T-cell (primary cell): ENCODE measurements around the gene CACNA1S. TPM values are rescaled to one million over a fixed set of nuclear protein-coding genes. Genes with fewer than 3 reads are reported as not detected.

Experiments used
- ATAC-seq, 4 experiments: fragments of 200-7000 bp in 3 of 4; fragments of 150-1000 bp in 1 of 4; cut with Tn5 transposase; replicated peaks in 1 of 4; 1 replicate in 3 of 4; 2 replicates in 1 of 4; pipeline ENCODE4 v1.10.0; 2021; ENCODE audit warnings: moderate library complexity in 3 of 4, mild to moderate bottlenecking in 2 of 4, moderate number of reproducible peaks in 1 of 4
- CTCF ChIA-PET, 2 donors: fragments of 300-600 bp; sonication (Branson Sonifier 250); formaldehyde crosslinking; loops; one replicate each; lab custom pipeline; 2022; ENCODE audit warnings: antibody characterized with exemption in 2 of 2; lab: Charles Lee
- POLR2A ChIA-PET, 2 donors: fragments of 300-600 bp; sonication (Branson Sonifier 250); formaldehyde crosslinking; loops; one replicate each; lab custom pipeline; 2022; ENCODE audit warnings: antibody characterized with exemption in 2 of 2; lab: Charles Lee
- DNase-seq, 35 experiments: peaks; one replicate each; pipeline versions ENCODE4 v3.0.0 to v3.0.0-alpha.2; 2013 to 2023
- H3K27ac ChIP-seq: one replicate; pipeline ENCODE4 v1.5.1; 2013; ENCODE audit warnings: low read length
- H3K27me3 ChIP-seq, 2 experiments: replicated peaks in 1 of 2; 1 replicate in 1 of 2; 2 replicates in 1 of 2; pipeline versions ENCODE4 v1.6.1 to v1.7.0; 2013; ENCODE audit warnings: low read length in 1 of 2, mixed read lengths in 1 of 2; ENCODE audit not compliant: control insufficient read depth in 2 of 2, insufficient read depth in 2 of 2; ENCODE audit errors: extremely low read depth in 1 of 2
- H3K36me3 ChIP-seq, 2 donors: 1 replicate in 1 of 2; 2 replicates in 1 of 2; pipeline versions ENCODE4 v1.6.1 to v1.7.0; 2013; ENCODE audit warnings: low read length in 1 of 2; ENCODE audit not compliant: control insufficient read depth in 2 of 2, insufficient read depth in 1 of 2; ENCODE audit errors: extremely low read depth in 1 of 2
- H3K4me1 ChIP-seq, 2 experiments: 1 replicate in 1 of 2; 2 replicates in 1 of 2; pipeline versions ENCODE4 v1.6.1 to v1.7.0; 2013; ENCODE audit warnings: low read length in 2 of 2, mixed read lengths in 1 of 2; ENCODE audit not compliant: insufficient read depth in 2 of 2, control insufficient read depth in 1 of 2; ENCODE audit errors: extremely low read depth in 1 of 2
- H3K4me3 ChIP-seq, 2 donors: 1 replicate in 1 of 2; 2 replicates in 1 of 2; pipeline versions ENCODE4 v1.5.1 to v1.7.0; 2013; ENCODE audit warnings: mild to moderate bottlenecking in 2 of 2, low read length in 1 of 2, moderate library complexity in 1 of 2; ENCODE audit not compliant: control insufficient read depth in 1 of 2; ENCODE audit errors: extremely low read depth in 1 of 2
- H3K9me3 ChIP-seq: 2 replicates; pipeline ENCODE4 v1.7.0; 2013
- H3K27ac Mint-ChIP-seq, 2 donors: one replicate each; pipeline ENCODE4 v1.8.0; 2020 to 2021; ENCODE audit warnings: mild to moderate bottlenecking in 2 of 2, mixed read lengths in 2 of 2
- H3K27me3 Mint-ChIP-seq, 2 donors: one replicate each; pipeline ENCODE4 v1.8.0; 2021 to 2022; ENCODE audit warnings: mixed read lengths in 2 of 2
- H3K36me3 Mint-ChIP-seq: one replicate; pipeline ENCODE4 v1.8.0; 2021; ENCODE audit warnings: mixed read lengths
- H3K4me1 Mint-ChIP-seq, 3 donors: one replicate each; pipeline ENCODE4 v1.8.0; 2020 to 2022; ENCODE audit warnings: mixed read lengths in 3 of 3, mild to moderate bottlenecking in 1 of 3
- H3K4me3 Mint-ChIP-seq, 3 donors: one replicate each; pipeline ENCODE4 v1.8.0; 2020 to 2022; ENCODE audit warnings: mild to moderate bottlenecking in 3 of 3, mixed read lengths in 3 of 3, moderate library complexity in 3 of 3
- H3K9me3 Mint-ChIP-seq, 3 donors: one replicate each; pipeline ENCODE4 v1.8.0; 2020 to 2022; ENCODE audit warnings: mixed read lengths in 3 of 3
- WGBS: methylation state at CpG from one replicate; pipeline ENCODE4 v1.1.5; 2013; ENCODE audit warnings: missing lambda C conversion rate; ENCODE audit not compliant: insufficient coverage; 5-methylcytosine and 5-hydroxymethylcytosine counted together
- total RNA-seq, 35 experiments: library from RNA in 6 of 35; stranded (reverse) in 6 of 35; fragments of 120-200 nt in 1 of 35; gene quantifications; one replicate each; pipeline versions ENCODE4 v1.2.1 to v1.2.4 and lab custom pipeline; 2013 to 2026

The CACNA1S gene
- total RNA-seq, 5 donors from 2014 or later (not counting 1 experiment from before 2014, with no cell fraction given): not detected

DNA sequence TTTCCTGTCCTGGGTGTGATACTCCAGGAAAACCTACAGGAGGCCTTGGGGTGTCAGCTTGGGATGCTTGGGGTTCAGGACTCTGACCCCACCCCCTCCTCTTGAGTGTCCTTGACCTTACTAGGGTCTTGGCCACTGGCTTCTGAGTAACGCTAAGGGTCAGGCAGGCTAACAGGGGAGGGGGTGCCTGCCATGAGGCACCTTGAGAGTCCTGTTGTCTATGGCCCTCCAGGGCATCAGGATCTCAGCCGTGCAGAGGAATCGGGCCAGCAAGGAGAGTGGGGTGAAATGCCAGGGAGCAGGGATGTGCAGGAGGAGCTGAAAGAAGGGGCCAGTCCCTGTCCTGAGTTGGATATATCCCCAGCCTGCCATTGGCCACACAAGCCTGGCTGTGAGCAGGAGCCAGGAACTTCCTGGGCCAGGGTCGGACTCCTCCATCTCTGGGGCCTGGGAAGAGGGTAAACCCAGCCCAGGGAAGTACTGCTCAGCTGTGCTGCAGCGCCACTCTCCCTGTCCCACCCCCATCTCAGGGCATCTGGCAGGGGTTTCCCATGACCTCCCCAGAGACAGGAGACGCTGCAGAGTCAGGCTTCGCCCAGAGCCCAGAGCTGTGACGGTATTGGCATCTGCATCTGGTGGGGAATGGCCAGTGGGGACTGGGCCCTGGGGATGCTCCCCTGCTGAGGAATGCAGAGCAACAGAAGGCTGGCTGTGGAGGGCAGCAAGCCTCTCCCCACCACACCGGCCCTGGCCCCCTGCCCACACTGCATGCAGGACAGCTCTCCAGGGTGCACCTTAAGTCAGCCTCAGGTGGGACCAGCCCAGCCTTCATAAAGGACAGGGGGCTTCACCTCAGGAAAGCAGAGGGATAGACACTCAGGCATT, 95.0 kb downstream of the CACNA1S start:
- no peak for ATAC-seq
- peaks cover 5% of the 10 kb centered on the region for H3K36me3 Mint-ChIP-seq
- Histone ChIP-seq H3K36me3 (peaks cover 0 to 3% of the 10 kb centered on the region in 2 donors), H3K4me3 (no peak overlapping the region), H3K27ac (peak overlapping the region; percentile 88), H3K9me3 (no peaks in the 10 kb centered on the region), H3K4me1 (peaks cover 67 to 98% of the 10 kb centered on the region in 2 experiments), H3K27me3 (no peaks in the 10 kb centered on the region)
- POLR2A ChIA-PET: no interaction called here
- CTCF ChIA-PET: interaction anchor here (0.6 to 1.9 kb wide), 3 partner anchors 9 to 37 kb away, joined by 3 to 11 read pairs (median 4); no protein-coding TSS in a partner anchor
- H3K9me3 Mint-ChIP-seq: no peaks in the 10 kb centered on the region
- H3K27ac Mint-ChIP-seq: peak overlapping the region; percentile 75 to 99
- no peaks in the 10 kb centered on the region for H3K27me3 Mint-ChIP-seq
- WGBS: 96% methylated on average over 5 of the region's 9 CpGs
- H3K4me1 Mint-ChIP-seq: peaks cover 94 to 97% (median 97%) of the 10 kb centered on the region in 3 donors
- H3K4me3 Mint-ChIP-seq: peak overlapping the region in 2 of 3 donors; percentile 34 to 99
- DNase-seq: no peak

DNA sequence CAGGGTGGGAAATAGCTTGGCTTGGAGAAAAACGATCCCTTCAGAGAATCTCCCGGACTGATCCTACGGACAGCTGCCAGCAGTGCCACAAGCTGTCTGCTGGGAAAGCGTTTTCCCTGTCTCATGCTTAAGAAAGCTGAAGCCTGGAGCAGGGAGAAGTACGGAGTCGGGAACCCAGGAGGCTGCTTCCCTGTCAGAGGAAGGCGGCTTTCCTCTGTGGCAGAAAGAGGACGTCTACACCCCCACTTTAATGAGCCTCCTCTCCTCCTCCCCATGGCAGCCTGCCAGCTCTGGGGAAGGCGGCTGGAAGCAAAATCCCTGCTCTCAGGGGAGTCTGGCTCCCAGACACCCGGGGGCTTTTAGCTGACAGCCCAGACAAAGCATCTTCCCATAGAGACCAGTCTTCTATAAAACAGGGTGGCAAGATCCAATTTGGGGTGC, 96.0 kb downstream of the CACNA1S start:
- H3K36me3 Mint-ChIP-seq: peaks cover 5% of the 10 kb centered on the region
- CTCF ChIA-PET: interaction anchor here (0.5 to 1.9 kb wide), 5 partner anchors 10 to 948 kb away, joined by 3 to 11 read pairs (median 7); no protein-coding TSS in a partner anchor

DNA sequence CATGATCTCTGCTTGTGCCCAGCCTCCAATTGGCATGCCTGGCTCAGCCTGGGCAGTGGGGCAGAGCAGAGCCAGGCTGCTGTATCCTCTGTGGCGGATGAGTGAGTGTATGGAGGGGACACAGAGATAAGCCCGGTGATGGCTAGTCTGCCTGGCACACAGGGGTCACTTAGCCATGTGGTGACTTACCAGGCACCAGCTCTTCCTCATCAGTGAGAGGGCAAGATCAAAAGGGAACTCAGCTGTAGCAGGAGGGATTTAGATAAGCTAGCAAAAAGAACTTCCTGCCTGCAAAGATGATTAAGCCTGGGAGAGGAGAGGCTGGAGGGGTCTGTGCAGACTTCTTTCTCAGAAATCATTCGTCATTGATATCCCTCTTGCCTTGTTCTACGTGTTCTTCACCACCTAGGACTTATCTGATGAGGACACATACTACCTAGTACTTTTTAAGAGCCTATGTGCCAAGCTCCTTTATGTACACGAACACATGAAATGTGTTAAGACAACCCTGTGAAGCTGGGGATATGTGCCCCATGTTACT, 96.6 kb downstream of the CACNA1S start:
- H3K27ac Mint-ChIP-seq: peak overlapping the region; percentile 78 to 99
- ATAC-seq (no peak), DNase-seq (peak in 1 of 35 experiments; percentile 9)
- peaks cover 91 to 96% (median 95%) of the 10 kb centered on the region in 3 donors for H3K4me1 Mint-ChIP-seq
- no peaks in the 10 kb centered on the region for H3K9me3 ChIP-seq
- H3K27me3 Mint-ChIP-seq: no peaks in the 10 kb centered on the region
- H3K4me3 Mint-ChIP-seq: peak overlapping the region; percentile 11 to 99 (median 37)
- no peaks in the 10 kb centered on the region for H3K27me3 ChIP-seq
- H3K36me3 ChIP-seq: peaks cover 0 to 17% of the 10 kb centered on the region in 2 donors
- no peak overlapping the region for H3K4me3 ChIP-seq
- 0% methylated on average over 1 of the region's 5 CpGs for WGBS
- POLR2A ChIA-PET: no interaction called here
- H3K36me3 Mint-ChIP-seq: peaks cover 5% of the 10 kb centered on the region
- H3K4me1 ChIP-seq: peaks cover 59 to 98% of the 10 kb centered on the region in 2 experiments
- H3K9me3 Mint-ChIP-seq: no peaks in the 10 kb centered on the region
- CTCF ChIA-PET: interaction anchor here (0.5 to 1.9 kb wide), 7 partner anchors 10 to 949 kb away, joined by 3 to 11 read pairs (median 5); no protein-coding TSS in a partner anchor
- no peak overlapping the region for H3K27ac ChIP-seq

More for the DNA sequence above, 96.0 kb downstream of the CACNA1S start:
- ATAC-seq: no peak
- Histone ChIP-seq H3K9me3 (no peaks in the 10 kb centered on the region), H3K4me3 (no peak overlapping the region), H3K36me3 (peaks cover 0 to 11% of the 10 kb centered on the region in 2 donors), H3K27me3 (no peaks in the 10 kb centered on the region), H3K27ac (no peak overlapping the region), H3K4me1 (peaks cover 61 to 98% of the 10 kb centered on the region in 2 experiments)
- H3K4me1 Mint-ChIP-seq: peaks cover 94 to 97% (median 97%) of the 10 kb centered on the region in 3 donors
- H3K4me3 Mint-ChIP-seq: peak overlapping the region; percentile 11 to 99 (median 37)
- POLR2A ChIA-PET: interaction anchor here in 1 of 2 donors (0.5 kb wide), 1 partner anchor 504 kb away, joined by 3 read pairs; no protein-coding TSS in a partner anchor
- peak overlapping the region; percentile 78 to 99 for H3K27ac Mint-ChIP-seq
- WGBS: 90% methylated on average over 2 of the region's 10 CpGs
- no peaks in the 10 kb centered on the region for H3K27me3 Mint-ChIP-seq
- no peaks in the 10 kb centered on the region for H3K9me3 Mint-ChIP-seq
- DNase-seq: no peak

DNA sequence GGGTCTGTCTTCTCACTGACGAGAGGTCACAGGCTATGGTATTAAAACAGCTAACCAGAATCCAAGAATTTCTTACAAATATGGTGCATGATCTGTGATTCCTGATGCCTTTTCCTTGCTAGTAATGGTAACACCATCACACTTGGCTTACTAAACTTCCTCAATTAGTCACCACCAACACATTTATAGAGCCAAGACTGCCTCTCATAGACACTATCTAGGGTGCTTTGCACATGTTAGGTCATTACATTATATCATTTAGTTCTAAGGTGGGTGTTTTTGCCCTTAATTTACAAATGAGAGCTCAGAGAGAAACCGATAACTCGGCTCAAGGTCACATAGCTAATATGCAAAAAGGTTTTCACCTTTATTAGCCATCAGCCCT, 97.4 kb downstream of the CACNA1S start:
- H3K27ac Mint-ChIP-seq: peak overlapping the region in 1 of 2 donors; percentile 22

DNA sequence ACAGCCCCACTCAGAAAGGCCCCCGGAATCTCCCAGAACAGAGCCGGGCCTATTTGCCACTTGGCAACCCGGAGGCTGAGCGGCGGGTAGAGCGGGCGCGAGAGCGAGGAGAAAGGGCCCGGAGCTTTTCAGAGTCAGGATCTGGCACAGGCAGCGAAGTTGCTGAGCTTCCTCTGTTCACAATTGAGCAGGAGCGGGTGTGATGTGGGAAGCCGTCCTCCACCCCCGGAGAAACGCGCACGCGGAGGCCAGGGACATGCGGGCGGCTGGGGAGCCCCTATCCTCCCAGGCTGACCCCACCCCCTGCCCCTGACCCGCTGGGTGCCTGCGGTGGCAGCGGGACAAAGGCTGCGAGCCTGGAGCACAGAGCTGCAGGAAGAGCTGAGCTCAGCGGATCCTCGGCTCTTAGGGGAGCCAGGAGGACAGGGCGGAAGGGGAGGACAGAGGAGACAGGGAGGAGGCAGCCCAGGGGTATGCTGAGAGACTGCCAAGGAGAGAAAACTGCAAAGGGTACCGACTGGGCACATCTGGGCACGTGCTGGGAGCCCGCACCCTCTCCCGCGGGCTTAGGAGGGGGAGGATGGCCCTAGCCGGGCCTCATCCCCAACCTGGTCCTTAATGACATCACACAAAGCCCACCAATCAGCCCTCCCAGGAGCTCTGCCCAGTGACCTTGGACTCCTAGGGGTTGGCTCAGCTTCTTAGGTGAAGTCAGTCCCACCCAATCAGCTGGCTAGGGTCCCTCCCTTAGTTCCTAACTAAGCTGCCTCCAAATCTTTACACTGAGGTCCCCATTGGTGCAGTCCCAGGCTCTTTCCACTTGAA, 98.0 kb downstream of the CACNA1S start:
- Histone ChIP-seq H3K27me3 (no peaks in the 10 kb centered on the region), H3K4me1 (peaks cover 47 to 96% of the 10 kb centered on the region in 2 experiments), H3K27ac (no peak overlapping the region), H3K4me3 (no peak overlapping the region), H3K9me3 (no peaks in the 10 kb centered on the region), H3K36me3 (peaks cover 0 to 24% of the 10 kb centered on the region in 2 donors)
- 98% methylated on average over 13 of the region's 33 CpGs for WGBS
- H3K27ac Mint-ChIP-seq: peak overlapping the region in 1 of 2 donors; percentile 22
- H3K4me1 Mint-ChIP-seq: peaks cover 77 to 93% (median 91%) of the 10 kb centered on the region in 3 donors
- no peak for ATAC-seq
- no peak for DNase-seq
- ChIA-PET CTCF (interaction anchor here in 1 of 2 donors (0.6 kb wide), 1 partner anchor 31 kb away, joined by 4 read pairs; no protein-coding TSS in a partner anchor), POLR2A (interaction anchor here in 1 of 2 donors (0.6 kb wide), 1 partner anchor 87 kb away, joined by 5 read pairs; no protein-coding TSS in a partner anchor)
- peak overlapping the region in 1 of 3 donors; percentile 99 for H3K4me3 Mint-ChIP-seq
- no peaks in the 10 kb centered on the region for H3K9me3 Mint-ChIP-seq
- no peaks in the 10 kb centered on the region for H3K27me3 Mint-ChIP-seq
- peaks cover 9% of the 10 kb centered on the region for H3K36me3 Mint-ChIP-seq

More for the DNA sequence above, 97.4 kb downstream of the CACNA1S start:
- no peak for DNase-seq
- Histone ChIP-seq H3K9me3 (no peaks in the 10 kb centered on the region), H3K36me3 (peaks cover 0 to 19% of the 10 kb centered on the region in 2 donors), H3K27ac (no peak overlapping the region), H3K27me3 (no peaks in the 10 kb centered on the region), H3K4me3 (no peak overlapping the region), H3K4me1 (peaks cover 51 to 98% of the 10 kb centered on the region in 2 experiments)
- peaks cover 83 to 93% (median 91%) of the 10 kb centered on the region in 3 donors for H3K4me1 Mint-ChIP-seq
- ChIA-PET CTCF (interaction anchor here in 1 of 2 donors (0.6 to 1.6 kb wide), 2 partner anchors 31 to 43 kb away, joined by 4 to 8 read pairs; no protein-coding TSS in a partner anchor), POLR2A (interaction anchor here in 1 of 2 donors (0.6 kb wide), 1 partner anchor 87 kb away, joined by 5 read pairs; no protein-coding TSS in a partner anchor)
- H3K27me3 Mint-ChIP-seq: no peaks in the 10 kb centered on the region
- ATAC-seq: no peak
- no peaks in the 10 kb centered on the region for H3K9me3 Mint-ChIP-seq
- WGBS: 100% methylated on average over 1 of the region's 3 CpGs
- H3K4me3 Mint-ChIP-seq: peak overlapping the region in 1 of 3 donors; percentile 99
- H3K36me3 Mint-ChIP-seq: peaks cover 5% of the 10 kb centered on the region
